Suprapubic skin (tissue), 4 donors: Measurements from ENCODE around the gene RAP1GAP.

Experiments used
- CTCF ChIP-seq, 2 donors: fragments of 200-600 bp in 1 of 2; fragments of 450-650 bp in 1 of 2; sonication (generic) in 1 of 2; IDR thresholded peaks; one replicate each; pipeline ENCODE4 v1.5.1; 2016 to 2019; ENCODE audit warnings: antibody characterized with exemption in 2 of 2, mild to moderate bottlenecking in 1 of 2, moderate library complexity in 1 of 2
- POLR2A ChIP-seq, 2 donors: fragments of 450-650 bp; IDR thresholded peaks; one replicate each; pipeline ENCODE4 v1.6.1; 2017; ENCODE audit warnings: antibody characterized with exemption in 2 of 2, mild to moderate bottlenecking in 2 of 2, moderate library complexity in 2 of 2
- POLR2AphosphoS5 ChIP-seq, 3 donors: sonication (generic); formaldehyde crosslinking; IDR thresholded peaks; one replicate each; pipeline ENCODE4 v1.6.1; 2017; ENCODE audit warnings: antibody characterized with exemption in 3 of 3

- TF ChIP-seq POLR2AphosphoS5 (IDR thresholded peaks at IDR 0.05) (no peak), POLR2A (IDR thresholded peaks at IDR 0.05) (no peak), CTCF (IDR thresholded peaks at IDR 0.05) (no peak)
These were observed 19.8 kb downstream of the RAP1GAP start for GRCh38 chr1:21649315-21649714.
